Heart right ventricle (tissue), 16 donors: ENCODE data around the gene DTNBP1. TPM values are rescaled to one million over a fixed set of nuclear protein-coding genes. Genes with fewer than 3 reads are reported as not detected.
"Not testable (repeated sequence)": the region's sequence is repeated elsewhere in the genome, so short reads cannot be mapped to it uniquely, and the experiment has no call there.

ENCODE experiments used
- ATAC-seq, 8 donors: fragments of 200-7000 bp; cut with Tn5 transposase; one replicate each; pipeline ENCODE4 v1.9.1; 2020; ENCODE audit warnings: mild to moderate bottlenecking in 8 of 8, moderate library complexity in 8 of 8, moderate number of reproducible peaks in 1 of 8
- DNase-seq, 2 donors: peaks; one replicate each; pipeline ENCODE4 v3.0.0-alpha.2; 2020
- H3K27ac ChIP-seq, 10 donors: fragments of 200-600 bp; sonication (generic) in 2 of 10; one replicate each; pipeline versions ENCODE4 v1.5.0 to v1.8.0; 2020 to 2022; ENCODE audit warnings: mild to moderate bottlenecking in 3 of 10
- H3K27me3 ChIP-seq, 7 donors: fragments of 200-600 bp; one replicate each; pipeline ENCODE4 v1.8.0; 2021 to 2022; ENCODE audit warnings: mild to moderate bottlenecking in 2 of 7
- H3K36me3 ChIP-seq, 9 donors: fragments of 200-600 bp; sonication (generic) in 1 of 9; one replicate each; pipeline versions ENCODE4 v1.5.0 to v1.8.0; 2020 to 2022; ENCODE audit warnings: mild to moderate bottlenecking in 2 of 9
- H3K4me1 ChIP-seq, 9 donors: fragments of 200-600 bp; sonication (generic) in 1 of 9; one replicate each; pipeline versions ENCODE4 v1.5.0 to v1.8.0; 2020 to 2022; ENCODE audit warnings: mild to moderate bottlenecking in 4 of 9
- H3K4me3 ChIP-seq, 10 donors: fragments of 200-600 bp; sonication (generic) in 2 of 10; one replicate each; pipeline versions ENCODE4 v1.5.0 to v1.8.0; 2020 to 2022; ENCODE audit warnings: mild to moderate bottlenecking in 7 of 10, moderate library complexity in 2 of 10
- H3K9me3 ChIP-seq, 11 donors: fragments of 200-600 bp in 10 of 11; sonication (generic) in 2 of 11; one replicate each; pipeline versions ENCODE4 v1.5.0 to v1.8.0; 2013 to 2022; ENCODE audit warnings: mild to moderate bottlenecking in 2 of 11, control low read depth in 1 of 11, moderate library complexity in 1 of 11
- CTCF ChIP-seq, 9 donors: fragments of 200-600 bp; sonication (generic) in 2 of 9; IDR thresholded peaks; one replicate each; pipeline versions ENCODE4 v1.5.0 to v1.8.0; 2021 to 2022; ENCODE audit warnings: antibody characterized with exemption in 9 of 9, mild to moderate bottlenecking in 5 of 9, moderate library complexity in 1 of 9
- WGBS, 2 donors: extraction: QIAGEN DNeasy Blood & Tissue Kit; methylation state at CpG; one replicate each; pipeline ENCODE4 v1.1.7; 2013; ENCODE audit warnings: inconsistent platforms in 1 of 2; 5-methylcytosine and 5-hydroxymethylcytosine counted together
- intact Hi-C, 10 donors: fragments of 100-400 bp; cut with DNase I; formaldehyde crosslinking; loops; one replicate each; pipeline versions ENCODE4 v1.11.1 to v1.14.2; 2022
- polyA plus RNA-seq, 2 donors: library from polyadenylated mRNA; stranded (reverse); fragments of 200-250 nt; gene quantifications; one replicate each; pipeline ENCODE4 v1.2.3, GENCODE V29; 2013
- total RNA-seq, 10 donors: library from RNA; stranded (reverse); fragmentation: NEBNext Ultra II Directional in 3 of 10; extraction: Animal tissue kit (Norgen Biotek cat#: 25700) in 3 of 10; gene quantifications; one replicate each; pipeline versions ENCODE4 v1.2.1 to v1.2.4, GENCODE V29; 2021 to 2023
- donor health status: Arrhythmogenic right ventricular cardiomyopathy.
- donor health status: ischemic (EF 13 %, LVEDD 7.1; RV severe dilation, severe dysfunction).
- donor health status: healthy with polysubstance abuse.
- donor health status: DM: no; HTN: yes; CAD: no.
- donor health status: DM: no; HTN: no; CAD: no.
- donor health status: ischemic (EF 25% LVEDD 6.9; RV normal size, moderate dysfunction).
- donor health status: ischemic (EF 25% LVEDD 5.7; RV mildly dilated, moderate dysfunction).
- donor health status: healthy.
- donor health status: DM: yes; HTN: yes; CAD: no.
- donor health status: Ischemic cardiomyopathy.
- donor health status: ischemic (EF 35%, LVEDD 5.7; RV mildly dilated, moderate dysfunction).
- donor health status: nonischemic (EF 11% LVEDD 7.7; RV severe dilation, severe dysfunction).
- donor health status: DM: yes; HTN: yes; CAD: no.
- donor health status: PGD.
- donor health status: ischemic (EF 29% LVEDD 5.4; RV normal size, mild dysfunction).
- donor health status: nonischemic (EF 23%, LVEDD 6.1; RV moderate dilation, normal function).

Gene DTNBP1
- total and polyA plus RNA-seq, 12 donors = 5.0 to 27.5 (median 18.4) TPM

DNA sequence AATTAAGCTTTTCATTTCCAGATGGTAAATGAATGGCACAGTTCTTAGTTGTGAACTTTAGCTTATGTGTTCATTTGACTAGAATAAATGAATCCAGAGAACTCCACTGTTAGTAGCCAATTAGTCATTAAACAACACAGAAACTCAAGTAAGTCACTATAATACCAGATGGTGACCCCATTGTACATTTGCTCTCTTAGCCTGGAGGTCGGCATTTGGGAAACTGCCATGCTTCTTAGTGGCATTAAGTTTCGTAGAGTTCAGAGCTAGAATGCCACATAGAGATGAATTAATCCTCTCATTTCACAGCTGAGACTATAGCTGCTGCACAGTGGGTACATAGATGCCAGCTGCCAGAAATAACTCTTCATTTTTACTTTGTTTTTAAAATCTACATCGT is 10.8 kb upstream of the DTNBP1 start:
- peaks cover 0 to 21% (median 0%) of the 10 kb centered on the region in 9 donors for H3K4me1 ChIP-seq
- intact Hi-C loops = no loop called here
- no peak for TF ChIP-seq CTCF (IDR thresholded peaks at IDR 0.05)
- no peaks in the 10 kb centered on the region for H3K9me3 ChIP-seq
- H3K27ac ChIP-seq = no peak overlapping the region
- no peak for ATAC-seq
- peaks cover 0 to 10% (median 0%) of the 10 kb centered on the region in 7 donors for H3K27me3 ChIP-seq
- no peak for DNase-seq
- H3K4me3 ChIP-seq = no peak overlapping the region
- 90 to 93% methylated on average over 3 of the region's 3 CpGs for WGBS, 2 donors
- H3K36me3 ChIP-seq = no peaks in the 10 kb centered on the region

DNA sequence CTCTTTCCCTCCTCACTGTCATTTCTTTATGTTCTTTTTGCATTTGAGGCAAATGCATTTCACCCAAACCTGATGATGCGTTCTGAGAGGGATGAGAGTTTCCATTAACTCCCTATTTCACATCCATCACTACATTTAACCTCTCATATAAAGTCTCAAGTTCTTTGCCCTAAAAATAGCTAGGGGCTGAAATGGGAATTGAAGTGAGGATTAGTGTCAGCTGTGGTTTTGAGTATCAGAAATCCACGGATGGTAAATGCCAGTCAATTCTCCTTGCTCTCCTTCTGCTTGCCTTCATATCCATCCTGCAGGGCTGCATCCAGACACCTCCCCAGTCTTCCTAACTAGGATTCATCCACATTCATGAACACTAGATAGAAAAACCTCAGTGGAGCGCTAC is 10.0 kb upstream of the DTNBP1 start:
- TF ChIP-seq CTCF (IDR thresholded peaks at IDR 0.05) = no peak
- peaks cover 0 to 21% (median 0%) of the 10 kb centered on the region in 9 donors for H3K4me1 ChIP-seq
- no peak overlapping the region for H3K27ac ChIP-seq
- intact Hi-C loops = no loop called here
- WGBS, 2 donors = 78 to 80% methylated on average over 3 of the region's 3 CpGs
- H3K4me3 ChIP-seq = no peak overlapping the region
- ATAC-seq (no peak), DNase-seq (no peak)
- peaks cover 0 to 17% (median 0%) of the 10 kb centered on the region in 7 donors for H3K27me3 ChIP-seq
- no peaks in the 10 kb centered on the region for H3K36me3 ChIP-seq
- no peaks in the 10 kb centered on the region for H3K9me3 ChIP-seq

- no peak for TF ChIP-seq CTCF (IDR thresholded peaks at IDR 0.05)
- 97 to 100% methylated on average over 1 of the region's 1 CpG for WGBS, 2 donors
- Histone ChIP-seq H3K4me3 (no peak overlapping the region), H3K27ac (no peak overlapping the region), H3K27me3 (peaks cover 0 to 17% (median 0%) of the 10 kb centered on the region in 7 donors), H3K36me3 (no peaks in the 10 kb centered on the region), H3K9me3 (no peaks in the 10 kb centered on the region), H3K4me1 (peaks cover 0 to 21% (median 0%) of the 10 kb centered on the region in 9 donors)
- ATAC-seq (no peak), DNase-seq (no peak)
- intact Hi-C loops = no loop called here
Observed at GRCh38 chr6:15672291-15672690, 9.5 kb upstream of the DTNBP1 start.

DNA sequence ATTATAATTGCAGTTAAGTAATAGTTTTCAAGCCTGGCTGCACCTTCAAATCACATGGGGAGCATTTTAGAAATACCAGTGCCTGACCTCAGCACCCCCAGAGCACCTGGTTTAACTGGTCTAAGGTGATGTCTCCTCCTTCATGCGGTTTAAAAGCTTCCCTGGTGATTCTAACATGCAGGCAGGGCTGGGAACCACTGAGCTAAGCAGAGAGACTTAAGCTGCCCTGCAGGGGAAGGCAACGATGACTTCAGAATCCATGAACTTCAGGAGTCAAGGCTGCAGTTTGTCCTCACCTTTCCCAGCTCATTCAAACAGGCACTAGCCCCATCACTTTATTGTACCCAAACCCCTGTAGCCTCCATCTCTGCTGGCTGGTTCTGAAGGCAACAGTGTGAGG is 6.1 kb upstream of the DTNBP1 start:
- Histone ChIP-seq H3K27me3 (peaks cover 0 to 17% (median 0%) of the 10 kb centered on the region in 7 donors), H3K27ac (no peak overlapping the region), H3K9me3 (no peaks in the 10 kb centered on the region), H3K4me3 (no peak overlapping the region), H3K4me1 (no peaks in the 10 kb centered on the region), H3K36me3 (no peaks in the 10 kb centered on the region)
- DNase-seq (no peak), ATAC-seq (no peak)
- WGBS, 2 donors = 64 to 75% methylated on average over 2 of the region's 2 CpGs
- TF ChIP-seq CTCF (IDR thresholded peaks at IDR 0.05) = no peak
- intact Hi-C loops = no loop called here

GRCh38 chr6:15666896-15667295 is 4.1 kb upstream of the DTNBP1 start:
- DNase-seq, H3K36me3 ChIP-seq, H3K4me3 ChIP-seq, H3K27ac ChIP-seq, H3K9me3 ChIP-seq, ATAC-seq, intact Hi-C loops: not testable (repeated sequence)
- 92 to 100% methylated on average over 3 of the region's 4 CpGs for WGBS, 2 donors
- Histone ChIP-seq H3K4me1 (peaks cover 0 to 15% (median 7%) of the 10 kb centered on the region in 9 donors), H3K27me3 (peaks cover 0 to 16% (median 0%) of the 10 kb centered on the region in 7 donors)
